Measurements from ENCODE around the gene ZNRF1.

ZNRF1 gene

GRCh38 chr16:75106351-75107274 lies 107.8 kb downstream of the ZNRF1 start:
- Histone ChIP-seq H3K4me3 (no peak overlapping the region), H3K27ac (peak overlapping the region in 17 of 21 experiments; percentile 7 to 90 (median 73))

- H3K4me3 ChIP-seq, result no peak overlapping the region
- peak overlapping the region in 12 of 21 experiments; percentile 26 to 91 (median 82) for H3K27ac ChIP-seq
Measured at GRCh38 chr16:75107505-75107904, 108.7 kb downstream of the ZNRF1 start.

GRCh38 chr16:75108792-75109731 lies 110.2 kb downstream of the ZNRF1 start:
- peak overlapping the region in 20 of 21 experiments; percentile 37 to 91 (median 80) for H3K27ac ChIP-seq
- H3K4me3 ChIP-seq, result peak overlapping the region in 2 of 7 experiments; percentile 6 to 19

DNA sequence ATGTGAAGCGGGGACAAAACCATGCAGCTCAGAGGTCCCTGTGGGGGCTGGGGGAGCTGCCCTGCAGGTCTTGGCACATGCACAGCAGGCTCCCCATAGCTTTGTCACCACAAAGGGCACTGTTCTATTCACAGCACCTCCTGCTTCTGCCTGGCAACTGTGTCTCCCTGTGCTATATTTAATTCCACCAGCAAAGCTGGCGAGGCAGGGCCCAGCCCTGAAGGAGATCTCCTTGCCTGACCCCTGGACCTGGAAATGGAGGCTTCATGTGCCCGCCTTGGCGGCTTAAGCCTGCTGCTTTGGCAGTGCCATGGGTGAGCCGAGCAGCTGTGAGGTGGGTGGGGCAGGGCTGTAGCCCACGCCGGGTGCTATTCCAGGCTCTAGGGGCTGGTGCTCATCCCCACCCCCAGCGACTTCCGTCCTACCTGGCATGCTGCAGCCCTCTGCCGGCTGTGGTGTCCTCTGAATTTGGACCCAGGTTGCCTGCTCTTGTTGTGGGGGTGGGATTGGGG lies 111.0 kb downstream of the ZNRF1 start:
- Histone ChIP-seq H3K27ac (peak overlapping the region in 20 of 21 experiments; percentile 28 to 91 (median 80)), H3K4me3 (peak overlapping the region in 2 of 7 experiments; percentile 6 to 19)

DNA sequence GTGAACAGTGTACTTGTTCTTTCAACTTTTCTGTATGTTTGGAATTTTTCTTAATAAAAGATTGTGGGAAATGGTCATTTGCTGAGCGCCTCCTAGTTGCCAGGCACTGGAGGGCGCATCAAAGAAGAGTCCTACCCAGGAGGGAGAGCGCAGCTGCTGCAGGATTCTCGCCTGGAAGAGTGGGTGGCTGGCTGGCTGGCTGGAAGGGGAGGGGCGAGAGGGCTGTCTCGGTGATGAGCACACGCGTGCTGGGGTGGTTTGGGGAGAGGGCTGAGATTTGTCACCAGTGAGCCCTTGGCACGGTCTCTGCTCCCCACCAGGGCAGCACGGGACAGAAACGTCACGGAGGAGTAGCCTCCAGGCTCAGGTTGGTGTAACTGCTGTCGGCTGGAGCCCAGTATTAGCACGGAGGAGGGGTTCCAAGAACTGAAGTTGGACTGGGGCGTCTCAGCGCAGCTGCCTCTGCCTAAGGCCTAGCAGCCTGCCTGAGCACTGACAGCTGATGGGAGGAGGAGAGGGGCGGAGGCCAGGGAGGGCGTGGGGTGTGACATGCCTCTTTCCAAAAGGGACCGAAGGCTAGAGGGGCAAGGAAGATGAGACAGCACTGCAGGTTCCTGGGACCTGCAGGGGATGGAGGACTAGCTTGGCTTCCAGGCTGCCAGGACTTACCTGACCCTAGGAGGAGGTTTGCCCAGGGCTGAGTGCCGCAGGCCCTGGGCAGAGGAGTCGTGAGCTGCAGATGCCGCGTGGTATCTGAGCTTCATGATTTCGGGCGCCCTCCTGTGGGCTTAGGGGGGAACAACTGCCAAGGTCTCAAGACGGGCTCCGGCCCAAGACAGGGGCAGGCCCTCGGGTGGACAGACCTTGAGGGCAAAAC lies 112.1 kb downstream of the ZNRF1 start:
- peak overlapping the region in 20 of 21 experiments; percentile 20 to 91 (median 80) for H3K27ac ChIP-seq
- H3K4me3 ChIP-seq, result peak overlapping the region in 4 of 7 experiments; percentile 5 to 25 (median 20)

DNA sequence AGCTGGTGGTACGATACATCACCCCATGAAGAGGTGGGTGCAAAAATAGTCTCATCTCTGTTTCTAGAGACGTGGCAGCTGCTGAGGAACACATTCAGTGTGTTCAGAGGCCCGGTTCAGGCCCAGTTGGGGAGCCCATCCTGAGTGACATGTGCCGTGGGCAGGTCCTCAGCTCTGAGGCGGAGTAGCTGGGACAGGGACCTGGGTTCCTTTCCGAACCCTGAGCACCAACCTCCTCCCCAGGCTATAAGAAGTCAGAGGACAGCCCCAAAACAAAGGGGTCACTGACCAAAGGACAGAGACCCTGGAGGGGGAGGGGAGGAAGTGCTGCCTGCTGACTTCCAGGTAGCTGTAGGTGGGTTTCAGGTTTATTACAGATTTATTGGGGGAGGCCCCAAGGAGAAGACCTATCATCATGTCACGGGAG lies 112.7 kb downstream of the ZNRF1 start:
- H3K27ac ChIP-seq, result peak overlapping the region in 16 of 21 experiments; percentile 24 to 91 (median 82)
- peak overlapping the region in 3 of 7 experiments; percentile 20 to 25 (median 21) for H3K4me3 ChIP-seq

- Histone ChIP-seq H3K27ac (peak overlapping the region in 13 of 21 experiments; percentile 24 to 91 (median 67)), H3K4me3 (no peak overlapping the region)
Measured at GRCh38 chr16:75111961-75112733, 113.3 kb downstream of the ZNRF1 start.

GRCh38 chr16:75112734-75113491 lies 114.1 kb downstream of the ZNRF1 start:
- Histone ChIP-seq H3K4me3 (no peak overlapping the region), H3K27ac (peak overlapping the region in 2 of 21 experiments; percentile 24 to 84)

- no peak overlapping the region for H3K4me3 ChIP-seq
- H3K27ac ChIP-seq, result no peak overlapping the region
Measured at GRCh38 chr16:75113541-75114121, 114.8 kb downstream of the ZNRF1 start.

GRCh38 chr16:75114179-75114945 lies 115.5 kb downstream of the ZNRF1 start:
- no peak overlapping the region for H3K4me3 ChIP-seq
- no peak overlapping the region for H3K27ac ChIP-seq

DNA sequence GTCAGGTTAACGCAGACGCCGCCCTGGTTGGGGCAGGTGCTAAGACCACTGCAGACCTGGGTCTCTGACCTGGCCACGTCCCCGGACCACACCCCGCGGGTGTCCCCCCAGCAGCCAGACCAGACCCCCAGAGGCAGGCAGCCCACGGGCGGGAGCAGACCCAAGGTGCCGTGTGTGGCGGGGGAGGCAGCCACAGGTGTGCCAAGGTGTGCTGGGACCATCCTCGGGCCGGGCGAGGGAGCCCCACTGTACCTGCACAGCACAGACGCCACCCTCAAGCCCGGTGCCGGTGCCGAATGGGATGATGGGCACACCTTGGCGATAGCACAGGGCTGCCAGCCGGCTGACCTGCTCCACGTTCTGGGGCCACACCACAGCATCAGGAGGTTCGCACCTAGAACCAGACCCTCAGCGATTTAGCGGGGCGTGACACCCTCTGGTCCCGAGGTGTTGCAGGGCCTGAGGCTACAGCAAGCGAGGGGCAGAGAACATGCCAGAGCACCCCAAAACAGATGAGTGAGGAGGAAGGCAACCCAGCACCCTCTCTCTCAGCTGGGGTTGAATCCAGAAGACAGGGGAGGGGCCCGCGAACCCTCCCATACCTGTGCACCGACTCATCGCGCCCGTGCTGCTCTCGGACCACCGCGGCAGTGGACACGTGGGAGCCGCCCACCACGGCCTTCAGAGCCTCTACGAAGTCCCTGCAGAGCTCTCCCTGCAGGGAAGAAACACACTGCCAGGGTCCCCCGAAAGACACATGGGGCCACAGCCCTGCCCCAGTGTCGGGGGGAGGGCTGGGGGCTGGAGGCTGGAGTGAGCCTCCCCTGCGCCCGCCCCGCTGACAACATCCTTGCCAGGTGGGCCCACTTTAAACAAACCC lies 116.4 kb downstream of the ZNRF1 start:
- H3K4me3 ChIP-seq, result peak overlapping the region in 1 of 7 experiments; percentile 44
- H3K27ac ChIP-seq, result no peak overlapping the region

DNA sequence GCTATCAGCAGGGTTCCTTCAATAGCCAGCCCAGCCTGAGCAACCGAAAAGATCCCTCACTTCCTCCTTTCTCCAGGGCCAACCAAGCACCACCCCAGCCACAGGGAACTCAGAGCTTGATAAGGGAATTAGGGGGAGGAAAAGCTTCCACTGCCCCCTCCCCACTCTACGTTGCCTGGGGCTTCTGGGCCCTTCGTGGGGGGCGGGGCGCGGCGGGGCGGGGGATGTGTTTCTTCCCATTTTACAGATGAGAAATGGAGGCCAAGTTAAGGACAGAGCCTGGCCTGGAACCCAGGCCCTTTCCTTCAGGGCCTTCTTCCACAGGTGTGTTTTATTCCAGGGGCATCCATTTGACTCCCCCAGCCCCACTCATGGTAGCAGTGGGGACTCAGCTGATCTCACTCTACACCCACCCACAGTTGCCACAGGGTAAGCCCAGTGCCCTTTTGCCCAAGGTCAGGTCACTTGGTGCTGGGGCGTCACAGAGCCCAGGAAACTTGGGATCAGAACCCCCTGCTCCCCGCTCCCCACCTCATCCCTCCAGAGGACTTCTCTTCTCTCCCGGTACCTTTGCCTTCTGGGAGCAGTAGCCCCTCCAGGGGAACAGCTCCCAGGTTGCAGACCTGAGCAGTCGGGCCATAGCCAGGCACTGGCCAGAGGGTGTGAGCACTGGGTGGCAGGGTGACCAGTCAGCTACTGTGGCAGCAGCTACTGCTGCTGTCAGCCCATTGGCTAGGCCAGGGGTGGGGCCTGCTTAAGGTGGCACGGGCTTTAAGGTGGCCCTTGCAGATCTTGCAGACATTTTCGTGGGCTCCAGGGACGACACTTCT lies 117.5 kb downstream of the ZNRF1 start, which contains the start of gene LDHD:
Gene LDHD, minus strand, starts transcription at position 700 of the 830 bp plus-strand sequence. Its CDS starts 60 bp downstream, at position 640.
- peak within 1 kb of the TSS in 3 of 21 experiments; percentile 1 to 16 (median 12) for H3K27ac ChIP-seq
- H3K4me3 ChIP-seq, result peak within 1 kb of the TSS in 6 of 7 experiments; percentile 16 to 44 (median 26)

DNA sequence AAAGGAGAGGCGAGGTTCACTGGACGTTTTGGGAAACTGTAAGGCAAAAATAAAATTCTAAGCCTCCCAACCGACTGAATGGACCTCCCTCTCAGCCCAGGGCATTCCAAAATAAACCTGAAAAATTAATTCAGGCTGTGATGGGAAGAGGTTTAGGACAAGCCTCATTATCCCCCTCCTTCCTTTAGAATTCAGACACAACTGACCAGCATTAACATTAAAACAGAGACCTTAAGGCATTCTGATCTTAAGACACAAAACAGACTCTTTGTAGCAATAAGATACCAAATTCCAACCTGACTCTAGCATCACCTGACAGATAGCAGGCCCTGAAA lies 118.1 kb downstream of the ZNRF1 start:
- Histone ChIP-seq H3K27ac (no peak overlapping the region), H3K4me3 (peak overlapping the region in 2 of 7 experiments; percentile 29 to 44)

- Histone ChIP-seq H3K4me3 (no peak overlapping the region), H3K27ac (no peak overlapping the region)
Measured at GRCh38 chr16:75118943-75119539, 120.2 kb downstream of the ZNRF1 start.

Data from skin epidermis (tissue), 12 donors.